ENCODE measurements around the gene PCAT6.
"Not testable (repeated sequence)": the region's sequence is repeated elsewhere in the genome, so short reads cannot be mapped to it uniquely, and the experiment has no call there.

The PCAT6 gene

GRCh38 chr1:202810615-202811295, at the start of gene PCAT6:
PCAT6 (plus strand) TSS chr1:202810954.
- peak; percentile 93 for DNase-seq (ENCODE audit: low spot score)

GRCh38 chr1:202762019-202762418, 48.7 kb upstream of the PCAT6 start:
- DNase-seq (ENCODE audit: low spot score) = no peak

- DNase-seq (ENCODE audit: low spot score) = no peak
Measured at GRCh38 chr1:202765721-202766120, 45.0 kb upstream of the PCAT6 start.

- DNase-seq (ENCODE audit: low spot score) = no peak
Measured at GRCh38 chr1:202770135-202770534, 40.6 kb upstream of the PCAT6 start.

GRCh38 chr1:202781180-202781579, 29.6 kb upstream of the PCAT6 start:
- DNase-seq (ENCODE audit: low spot score) = no peak

GRCh38 chr1:202786804-202787203, 23.9 kb upstream of the PCAT6 start:
- no peak for DNase-seq (ENCODE audit: low spot score)

GRCh38 chr1:202788800-202789199, 22.0 kb upstream of the PCAT6 start:
- no peak for DNase-seq (ENCODE audit: low spot score)

- DNase-seq (ENCODE audit: low spot score) = no peak
Measured at GRCh38 chr1:202791077-202791747, 19.5 kb upstream of the PCAT6 start.

- no peak for DNase-seq (ENCODE audit: low spot score)
Measured at GRCh38 chr1:202794051-202794740, 16.6 kb upstream of the PCAT6 start.

- not testable (repeated sequence) for DNase-seq (ENCODE audit: low spot score)
Measured at GRCh38 chr1:202794931-202795330, 15.8 kb upstream of the PCAT6 start.

- no peak for DNase-seq (ENCODE audit: low spot score)
Measured at GRCh38 chr1:202796670-202797069, 14.1 kb upstream of the PCAT6 start.

- no peak for DNase-seq (ENCODE audit: low spot score)
Measured at GRCh38 chr1:202798260-202798659, 12.5 kb upstream of the PCAT6 start.

GRCh38 chr1:202798792-202799331, 11.9 kb upstream of the PCAT6 start:
- no peak for DNase-seq (ENCODE audit: low spot score)

GRCh38 chr1:202800742-202801141, 10.0 kb upstream of the PCAT6 start:
- DNase-seq (ENCODE audit: low spot score) = no peak

GRCh38 chr1:202801175-202801574, 9.6 kb upstream of the PCAT6 start:
- no peak for DNase-seq (ENCODE audit: low spot score)

GRCh38 chr1:202802034-202802433, 8.7 kb upstream of the PCAT6 start:
- no peak for DNase-seq (ENCODE audit: low spot score)

GRCh38 chr1:202802998-202803932, 7.5 kb upstream of the PCAT6 start:
- no peak for DNase-seq (ENCODE audit: low spot score)

- no peak for DNase-seq (ENCODE audit: low spot score)
Measured at GRCh38 chr1:202804126-202804525, 6.6 kb upstream of the PCAT6 start.

GRCh38 chr1:202805886-202806844, 4.6 kb upstream of the PCAT6 start:
- no peak for DNase-seq (ENCODE audit: low spot score)

- no peak for DNase-seq (ENCODE audit: low spot score)
Measured at GRCh38 chr1:202806845-202807450, 3.8 kb upstream of the PCAT6 start.
